Aorta (tissue), 5 donors: Measurements from ENCODE around the gene GIGYF2. TPM values are rescaled to one million over a fixed set of nuclear protein-coding genes. Genes with fewer than 3 reads are reported as not detected.

ENCODE experiments used
- ATAC-seq: fragments of 200-7000 bp; cut with Tn5 transposase; one replicate; pipeline ENCODE4 v1.9.1; 2022; ENCODE audit warnings: moderate library complexity; ENCODE audit not compliant: low FRiP score
- DNase-seq, 2 donors: peaks; one replicate each; pipeline ENCODE4 v3.0.0-alpha.2; 2020
- H3K27ac ChIP-seq, 2 donors: one replicate each; pipeline ENCODE4 v1.5.1; 2013; ENCODE audit warnings: low read length in 2 of 2, mild to moderate bottlenecking in 2 of 2, moderate library complexity in 2 of 2, control low read depth in 1 of 2, inconsistent platforms in 1 of 2, low read depth in 1 of 2
- H3K27me3 ChIP-seq, 2 donors: one replicate each; pipeline ENCODE4 v1.6.1; 2013; ENCODE audit warnings: control low read depth in 1 of 2, low read length in 1 of 2, mild to moderate bottlenecking in 1 of 2, moderate library complexity in 1 of 2; ENCODE audit not compliant: insufficient read depth in 2 of 2, control insufficient read depth in 1 of 2
- H3K36me3 ChIP-seq, 2 donors: one replicate each; pipeline ENCODE4 v1.6.1; 2013; ENCODE audit warnings: control low read depth in 1 of 2, low read length in 1 of 2, mild to moderate bottlenecking in 1 of 2; ENCODE audit not compliant: insufficient read depth in 2 of 2, control insufficient read depth in 1 of 2
- H3K4me1 ChIP-seq, 2 donors: one replicate each; pipeline ENCODE4 v1.6.1; 2013; ENCODE audit warnings: low read length in 2 of 2, control low read depth in 1 of 2, mild to moderate bottlenecking in 1 of 2, moderate library complexity in 1 of 2; ENCODE audit not compliant: insufficient read depth in 2 of 2, control insufficient read depth in 1 of 2
- H3K4me3 ChIP-seq, 2 donors: one replicate each; pipeline ENCODE4 v1.5.1; 2013; ENCODE audit warnings: low read length in 2 of 2, control low read depth in 1 of 2, mild to moderate bottlenecking in 1 of 2
- H3K9me3 ChIP-seq: one replicate; pipeline ENCODE4 v1.6.1; 2013; ENCODE audit warnings: mild to moderate bottlenecking, low read length; ENCODE audit not compliant: control insufficient read depth
- WGBS, 2 donors: extraction: QIAGEN DNeasy Blood & Tissue Kit; methylation state at CpG; one replicate each; pipeline ENCODE4 v1.1.7; 2013; 5-methylcytosine and 5-hydroxymethylcytosine counted together
- intact Hi-C, 2 donors: fragments of 100-400 bp; cut with DNase I; formaldehyde crosslinking; loops; one replicate each; pipeline versions ENCODE4 v1.14.2 to v1.15.0; 2022
- polyA plus RNA-seq, 2 donors: library from polyadenylated mRNA; stranded (reverse); fragments of 200-250 nt; gene quantifications; one replicate each; pipeline ENCODE4 v1.2.3, GENCODE V29; 2013
- total RNA-seq, 2 donors: library from RNA; stranded (reverse); fragmentation: NEBNext Ultra II Directional; extraction: Animal tissue kit (Norgen Biotek cat#: 25700); gene quantifications; one replicate each; pipeline ENCODE4 v1.2.1, GENCODE V29; 2021
- donor health status: healthy with polysubstance abuse.
- donor health status: Bipolar disorder and iron deficiency.
- donor health status: DM: no; HTN: no; CAD: no.
- donor health status: DM: no; HTN: no; CAD: no.
- donor health status: DM: yes; HTN: yes; CAD: no.

Gene GIGYF2
- total and polyA plus RNA-seq, 4 donors, result 13.3 to 100 (median 43.7) TPM

GRCh38 chr2:232723027-232723426 lies 25.9 kb downstream of the GIGYF2 start:
- peaks cover 2 to 3% of the 10 kb centered on the region in 2 donors for H3K36me3 ChIP-seq
- peaks cover 4 to 9% of the 10 kb centered on the region in 2 donors for H3K4me1 ChIP-seq
- H3K27ac ChIP-seq, result no peak overlapping the region
- intact Hi-C loops, result no loop called here
- no peak overlapping the region for H3K4me3 ChIP-seq
- H3K9me3 ChIP-seq, result no peaks in the 10 kb centered on the region
- DNase-seq, result no peak
- H3K27me3 ChIP-seq, result no peaks in the 10 kb centered on the region
- no peak for ATAC-seq
- 79 to 85% methylated on average over 1 of the region's 1 CpG for WGBS, 2 donors

GRCh38 chr2:232728785-232729184 lies 31.7 kb downstream of the GIGYF2 start:
- no peaks in the 10 kb centered on the region for H3K27me3 ChIP-seq
- DNase-seq, result no peak
- peaks cover 0 to 2% of the 10 kb centered on the region in 2 donors for H3K4me1 ChIP-seq
- WGBS, 2 donors, result 94 to 98% methylated on average over 3 of the region's 3 CpGs
- H3K36me3 ChIP-seq, result peaks cover 0 to 3% of the 10 kb centered on the region in 2 donors
- no peaks in the 10 kb centered on the region for H3K9me3 ChIP-seq
- H3K4me3 ChIP-seq, result no peak overlapping the region
- ATAC-seq, result no peak
- intact Hi-C loops, result no loop called here
- no peak overlapping the region for H3K27ac ChIP-seq

GRCh38 chr2:232731470-232731869 lies 34.3 kb downstream of the GIGYF2 start:
- Histone ChIP-seq H3K36me3 (peaks cover 0 to 4% of the 10 kb centered on the region in 2 donors), H3K27ac (no peak overlapping the region), H3K27me3 (no peaks in the 10 kb centered on the region), H3K4me3 (no peak overlapping the region), H3K4me1 (no peaks in the 10 kb centered on the region), H3K9me3 (no peaks in the 10 kb centered on the region)
- WGBS, 2 donors, result 16 to 31% methylated on average over 2 of the region's 2 CpGs
- intact Hi-C loops, result no loop called here
- DNase-seq (no peak), ATAC-seq (no peak)

- no peaks in the 10 kb centered on the region for H3K27me3 ChIP-seq
- no peak for ATAC-seq
- no peaks in the 10 kb centered on the region for H3K4me1 ChIP-seq
- DNase-seq, result no peak
- WGBS, 2 donors, result 94 to 97% methylated on average over 4 of the region's 4 CpGs
- H3K4me3 ChIP-seq, result no peak overlapping the region
- intact Hi-C loops, result no loop called here
- no peak overlapping the region for H3K27ac ChIP-seq
- no peaks in the 10 kb centered on the region for H3K9me3 ChIP-seq
- H3K36me3 ChIP-seq, result peaks cover 0 to 2% of the 10 kb centered on the region in 2 donors
Measured at GRCh38 chr2:232741294-232741693, 44.2 kb downstream of the GIGYF2 start.

- peaks cover 0 to 2% of the 10 kb centered on the region in 2 donors for H3K36me3 ChIP-seq
- ATAC-seq (no peak), DNase-seq (no peak)
- no peaks in the 10 kb centered on the region for H3K9me3 ChIP-seq
- intact Hi-C loops, result no loop called here
- no peaks in the 10 kb centered on the region for H3K27me3 ChIP-seq
- no peak overlapping the region for H3K4me3 ChIP-seq
- WGBS, 2 donors, result 94 to 99% methylated on average over 3 of the region's 3 CpGs
- no peaks in the 10 kb centered on the region for H3K4me1 ChIP-seq
- H3K27ac ChIP-seq, result no peak overlapping the region
Measured at GRCh38 chr2:232741972-232742371, 44.8 kb downstream of the GIGYF2 start.

- no peaks in the 10 kb centered on the region for H3K9me3 ChIP-seq
- peaks cover 0 to 2% of the 10 kb centered on the region in 2 donors for H3K36me3 ChIP-seq
- no peak for DNase-seq
- no peak for ATAC-seq
- no peak overlapping the region for H3K27ac ChIP-seq
- intact Hi-C loops, result no loop called here
- no peaks in the 10 kb centered on the region for H3K27me3 ChIP-seq
- 85 to 87% methylated on average over 1 of the region's 1 CpG for WGBS, 2 donors
- no peaks in the 10 kb centered on the region for H3K4me1 ChIP-seq
- no peak overlapping the region for H3K4me3 ChIP-seq
Measured at GRCh38 chr2:232744963-232745362, 47.8 kb downstream of the GIGYF2 start.

- Histone ChIP-seq H3K4me1 (no peaks in the 10 kb centered on the region), H3K36me3 (peaks cover under 1 to 2% of the 10 kb centered on the region in 2 donors), H3K27me3 (no peaks in the 10 kb centered on the region), H3K9me3 (no peaks in the 10 kb centered on the region), H3K4me3 (no peak overlapping the region), H3K27ac (no peak overlapping the region)
- no peak for DNase-seq
- WGBS, 2 donors, result 95 to 98% methylated on average over 3 of the region's 3 CpGs
- intact Hi-C loops, result no loop called here
- no peak for ATAC-seq
Measured at GRCh38 chr2:232748038-232748437, 50.9 kb downstream of the GIGYF2 start.

GRCh38 chr2:232749331-232749730 lies 52.2 kb downstream of the GIGYF2 start:
- intact Hi-C loops, result no loop called here
- H3K9me3 ChIP-seq, result no peaks in the 10 kb centered on the region
- H3K36me3 ChIP-seq, result peaks cover 0 to 2% of the 10 kb centered on the region in 2 donors
- WGBS, 2 donors, result 88 to 91% methylated on average over 3 of the region's 3 CpGs
- no peaks in the 10 kb centered on the region for H3K4me1 ChIP-seq
- H3K27me3 ChIP-seq, result no peaks in the 10 kb centered on the region
- no peak for ATAC-seq
- DNase-seq, result no peak
- H3K4me3 ChIP-seq, result no peak overlapping the region
- no peak overlapping the region for H3K27ac ChIP-seq

- 84 to 86% methylated on average over 4 of the region's 4 CpGs for WGBS, 2 donors
Measured at GRCh38 chr2:232750135-232750671, 53.1 kb downstream of the GIGYF2 start.

More at GRCh38 chr2:232750135-232750671, 53.1 kb downstream of the GIGYF2 start:
- no peaks in the 10 kb centered on the region for H3K9me3 ChIP-seq
- no peak overlapping the region for H3K4me3 ChIP-seq
- H3K27ac ChIP-seq, result no peak overlapping the region
- H3K27me3 ChIP-seq, result no peaks in the 10 kb centered on the region
- DNase-seq (no peak), ATAC-seq (no peak)
- intact Hi-C loops, result no loop called here
- no peaks in the 10 kb centered on the region for H3K4me1 ChIP-seq
- H3K36me3 ChIP-seq, result peaks cover 0 to 2% of the 10 kb centered on the region in 2 donors
